ENCODE data around the gene SLC17A1.

DNA sequence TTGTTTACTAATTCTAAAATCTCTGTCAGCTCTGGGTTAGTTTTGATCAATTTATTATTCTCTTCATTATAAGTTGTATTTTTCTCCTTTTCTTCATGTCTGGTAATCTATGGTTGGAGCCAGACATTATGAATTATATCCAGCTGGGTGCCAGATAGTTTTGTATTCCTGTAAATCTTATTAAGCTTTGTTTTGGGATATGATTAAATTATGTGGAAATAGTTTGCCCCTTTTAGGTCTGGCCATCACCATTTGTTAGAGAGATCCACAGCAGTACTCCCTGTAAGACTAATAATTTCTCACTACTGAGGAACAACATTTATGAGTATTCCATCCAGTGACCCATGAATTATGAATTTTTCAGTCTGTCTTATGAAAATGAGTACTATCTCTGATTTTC, 20.9 kb upstream of the SLC17A1 start:
- TF ChIP-seq, protein P1, sequence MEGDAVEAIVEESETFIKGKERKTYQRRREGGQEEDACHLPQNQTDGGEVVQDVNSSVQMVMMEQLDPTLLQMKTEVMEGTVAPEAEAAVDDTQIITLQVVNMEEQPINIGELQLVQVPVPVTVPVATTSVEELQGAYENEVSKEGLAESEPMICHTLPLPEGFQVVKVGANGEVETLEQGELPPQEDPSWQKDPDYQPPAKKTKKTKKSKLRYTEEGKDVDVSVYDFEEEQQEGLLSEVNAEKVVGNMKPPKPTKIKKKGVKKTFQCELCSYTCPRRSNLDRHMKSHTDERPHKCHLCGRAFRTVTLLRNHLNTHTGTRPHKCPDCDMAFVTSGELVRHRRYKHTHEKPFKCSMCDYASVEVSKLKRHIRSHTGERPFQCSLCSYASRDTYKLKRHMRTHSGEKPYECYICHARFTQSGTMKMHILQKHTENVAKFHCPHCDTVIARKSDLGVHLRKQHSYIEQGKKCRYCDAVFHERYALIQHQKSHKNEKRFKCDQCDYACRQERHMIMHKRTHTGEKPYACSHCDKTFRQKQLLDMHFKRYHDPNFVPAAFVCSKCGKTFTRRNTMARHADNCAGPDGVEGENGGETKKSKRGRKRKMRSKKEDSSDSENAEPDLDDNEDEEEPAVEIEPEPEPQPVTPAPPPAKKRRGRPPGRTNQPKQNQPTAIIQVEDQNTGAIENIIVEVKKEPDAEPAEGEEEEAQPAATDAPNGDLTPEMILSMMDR (IDR thresholded peaks at IDR 0.05; ENCODE audit: low read depth, low read length): no peak
- TF ChIP-seq, protein P2, sequence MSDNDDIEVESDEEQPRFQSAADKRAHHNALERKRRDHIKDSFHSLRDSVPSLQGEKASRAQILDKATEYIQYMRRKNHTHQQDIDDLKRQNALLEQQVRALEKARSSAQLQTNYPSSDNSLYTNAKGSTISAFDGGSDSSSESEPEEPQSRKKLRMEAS (IDR thresholded peaks at IDR 0.05; ENCODE audit: low read depth, low read length): no peak
- TF ChIP-seq POLR2A (IDR thresholded peaks at IDR 0.05; ENCODE audit: extremely low read depth, insufficient read length): no peak
